ENCODE data around the gene AMOTL2. TPM values are rescaled to one million over a fixed set of nuclear protein-coding genes. Genes with fewer than 3 reads are reported as not detected.

AMOTL2 gene
- total and polyA plus RNA-seq, 2 experiments from 2014 or later: 156 to 347 TPM

GRCh38 chr3:134351427-134351826 lies 22.8 kb downstream of the AMOTL2 start:
- in situ Hi-C loops (cut with MboI): no loop called here
- H3K9me3 ChIP-seq (ENCODE audit: low read depth): no peaks in the 10 kb centered on the region
- H4K20me1 ChIP-seq (ENCODE audit: insufficient read depth): no peaks in the 10 kb centered on the region
- no peaks in the 10 kb centered on the region for H3K9me2 ChIP-seq (ENCODE audit: insufficient read depth)
- peaks cover 72% of the 10 kb centered on the region for H3F3A ChIP-seq (ENCODE audit: insufficient read depth)
- peaks cover 14% of the 10 kb centered on the region for H3K79me2 ChIP-seq (ENCODE audit: insufficient read depth)
- 87 to 92% methylated on average over 5 of the region's 5 CpGs for WGBS, 2 experiments (ENCODE audit: low coverage in 1 of 2, low lambda C conversion rate in 2 of 2, missing lambda C conversion rate in 2 of 2)
- peaks cover 22% of the 10 kb centered on the region for H3K36me3 ChIP-seq (ENCODE audit: low read depth)
- TF ChIP-seq EZH2phosphoT487 (IDR thresholded peaks at IDR 0.05; ENCODE audit: insufficient read depth, low read depth) (no peak), EZH2 (IDR thresholded peaks at IDR 0.05; ENCODE audit: insufficient read depth, poor library complexity, severe bottlenecking) (no peak)
- no peak overlapping the region for H3K9ac ChIP-seq
- no peaks in the 10 kb centered on the region for H3K27me3 ChIP-seq (replicated peaks; ENCODE audit: insufficient read depth)
- peak overlapping the region; percentile 92 for H3K27ac ChIP-seq
- H3K4me2 ChIP-seq (ENCODE audit: unreplicated experiment): no peak overlapping the region
- peak; percentile 31 for DNase-seq
- H2AFZ ChIP-seq: no peak overlapping the region
- H3K4me1 ChIP-seq (ENCODE audit: insufficient read depth): peaks cover 37% of the 10 kb centered on the region
- no peak overlapping the region for H3K4me3 ChIP-seq

- WGBS, 2 experiments (ENCODE audit: low coverage in 1 of 2, low lambda C conversion rate in 2 of 2, missing lambda C conversion rate in 2 of 2): 62 to 72% methylated on average over 3 to 4 of the region's 4 CpGs
- DNase-seq: peak; percentile 37
- Histone ChIP-seq H3K4me1 (ENCODE audit: insufficient read depth) (peaks cover 31% of the 10 kb centered on the region), H3K9me2 (ENCODE audit: insufficient read depth) (no peaks in the 10 kb centered on the region), H3K4me3 (no peak overlapping the region), H3K4me2 (ENCODE audit: unreplicated experiment) (no peak overlapping the region), H3K27me3 (replicated peaks; ENCODE audit: insufficient read depth) (no peaks in the 10 kb centered on the region), H2AFZ (no peak overlapping the region), H3K9me3 (ENCODE audit: low read depth) (no peaks in the 10 kb centered on the region), H3K79me2 (ENCODE audit: insufficient read depth) (peaks cover 8% of the 10 kb centered on the region; the same call in 1 of the 2 replicates), H3K27ac (no peak overlapping the region), H3F3A (ENCODE audit: insufficient read depth) (peaks cover 67% of the 10 kb centered on the region), H3K36me3 (ENCODE audit: low read depth) (peaks cover 16% of the 10 kb centered on the region), H3K9ac (no peak overlapping the region), H4K20me1 (ENCODE audit: insufficient read depth) (no peaks in the 10 kb centered on the region)
- in situ Hi-C loops (cut with MboI): no loop called here
- TF ChIP-seq EZH2 (IDR thresholded peaks at IDR 0.05; ENCODE audit: insufficient read depth, poor library complexity, severe bottlenecking) (no peak), EZH2phosphoT487 (IDR thresholded peaks at IDR 0.05; ENCODE audit: insufficient read depth, low read depth) (no peak)
These were observed 23.4 kb downstream of the AMOTL2 start for GRCh38 chr3:134350861-134351311.

GRCh38 chr3:134350266-134350665 lies 24.0 kb downstream of the AMOTL2 start:
- no peaks in the 10 kb centered on the region for H3K9me2 ChIP-seq (ENCODE audit: insufficient read depth)
- H3K27me3 ChIP-seq (replicated peaks; ENCODE audit: insufficient read depth): no peaks in the 10 kb centered on the region
- WGBS, 2 experiments (ENCODE audit: low coverage in 1 of 2, low lambda C conversion rate in 2 of 2, missing lambda C conversion rate in 2 of 2): 89 to 97% methylated on average over 3 of the region's 3 CpGs
- peak; percentile 12 for DNase-seq
- H3K27ac ChIP-seq: no peak overlapping the region
- no peak overlapping the region for H2AFZ ChIP-seq
- no peaks in the 10 kb centered on the region for H4K20me1 ChIP-seq (ENCODE audit: insufficient read depth)
- no peaks in the 10 kb centered on the region for H3K9me3 ChIP-seq (ENCODE audit: low read depth)
- peaks cover 60% of the 10 kb centered on the region for H3F3A ChIP-seq (ENCODE audit: insufficient read depth)
- H3K4me1 ChIP-seq (ENCODE audit: insufficient read depth): peaks cover 25% of the 10 kb centered on the region
- in situ Hi-C loops (cut with MboI): no loop called here
- H3K79me2 ChIP-seq (ENCODE audit: insufficient read depth): 0 out of 2 replicates have a peak, but pooled peaks cover 2% of the 10 kb centered on the region
- TF ChIP-seq EZH2 (IDR thresholded peaks at IDR 0.05; ENCODE audit: insufficient read depth, poor library complexity, severe bottlenecking): no peak
- TF ChIP-seq EZH2phosphoT487 (IDR thresholded peaks at IDR 0.05; ENCODE audit: insufficient read depth, low read depth): no peak
- no peak overlapping the region for H3K4me3 ChIP-seq
- no peak overlapping the region for H3K9ac ChIP-seq
- no peak overlapping the region for H3K4me2 ChIP-seq (ENCODE audit: unreplicated experiment)
- peaks cover 10% of the 10 kb centered on the region for H3K36me3 ChIP-seq (ENCODE audit: low read depth)

GRCh38 chr3:134348524-134348923 lies 25.7 kb downstream of the AMOTL2 start:
- Histone ChIP-seq H3K9me3 (ENCODE audit: low read depth) (no peaks in the 10 kb centered on the region), H3K9me2 (ENCODE audit: insufficient read depth) (no peaks in the 10 kb centered on the region), H3K4me2 (ENCODE audit: unreplicated experiment) (no peak overlapping the region), H3K36me3 (ENCODE audit: low read depth) (no peaks in the 10 kb centered on the region), H2AFZ (no peak overlapping the region), H3K27me3 (replicated peaks; ENCODE audit: insufficient read depth) (no peaks in the 10 kb centered on the region), H3K9ac (no peak overlapping the region), H3K4me3 (no peak overlapping the region), H3K79me2 (ENCODE audit: insufficient read depth) (no peaks in the 10 kb centered on the region), H3K27ac (peak overlapping the region; percentile 28), H3K4me1 (ENCODE audit: insufficient read depth) (peaks cover 21% of the 10 kb centered on the region), H3F3A (ENCODE audit: insufficient read depth) (peaks cover 43% of the 10 kb centered on the region), H4K20me1 (ENCODE audit: insufficient read depth) (no peaks in the 10 kb centered on the region)
- TF ChIP-seq EZH2phosphoT487 (IDR thresholded peaks at IDR 0.05; ENCODE audit: insufficient read depth, low read depth) (no peak), EZH2 (IDR thresholded peaks at IDR 0.05; ENCODE audit: insufficient read depth, poor library complexity, severe bottlenecking) (no peak)
- in situ Hi-C loops (cut with MboI): no loop called here
- WGBS, 2 experiments (ENCODE audit: low coverage in 1 of 2, low lambda C conversion rate in 2 of 2, missing lambda C conversion rate in 2 of 2): 24 to 28% methylated on average over 4 of the region's 4 CpGs
- peak; percentile 96 for DNase-seq

GRCh38 chr3:134347551-134347950 lies 26.7 kb downstream of the AMOTL2 start:
- in situ Hi-C loops (cut with MboI): no loop called here
- TF ChIP-seq EZH2phosphoT487 (IDR thresholded peaks at IDR 0.05; ENCODE audit: insufficient read depth, low read depth) (no peak), EZH2 (IDR thresholded peaks at IDR 0.05; ENCODE audit: insufficient read depth, poor library complexity, severe bottlenecking) (no peak)
- no peak overlapping the region for H3K27ac ChIP-seq

More at GRCh38 chr3:134347551-134347950, 26.7 kb downstream of the AMOTL2 start:
- H2AFZ ChIP-seq: no peak overlapping the region
- H3K27me3 ChIP-seq (replicated peaks; ENCODE audit: insufficient read depth): no peaks in the 10 kb centered on the region
- no peak overlapping the region for H3K4me3 ChIP-seq
- no peak overlapping the region for H3K4me2 ChIP-seq (ENCODE audit: unreplicated experiment)
- peaks cover 33% of the 10 kb centered on the region for H3F3A ChIP-seq (ENCODE audit: insufficient read depth)
- peaks cover 21% of the 10 kb centered on the region for H3K4me1 ChIP-seq (ENCODE audit: insufficient read depth)
- H3K79me2 ChIP-seq (ENCODE audit: insufficient read depth): no peaks in the 10 kb centered on the region
- no peaks in the 10 kb centered on the region for H4K20me1 ChIP-seq (ENCODE audit: insufficient read depth)
- H3K9me3 ChIP-seq (ENCODE audit: low read depth): no peaks in the 10 kb centered on the region
- no peaks in the 10 kb centered on the region for H3K36me3 ChIP-seq (ENCODE audit: low read depth)
- H3K9ac ChIP-seq: no peak overlapping the region
- WGBS, 2 experiments (ENCODE audit: low coverage in 1 of 2, low lambda C conversion rate in 2 of 2, missing lambda C conversion rate in 2 of 2): 92 to 95% methylated on average over 3 of the region's 3 CpGs
- DNase-seq: no peak
- no peaks in the 10 kb centered on the region for H3K9me2 ChIP-seq (ENCODE audit: insufficient read depth)
